ENCODE results near the gene TUT7.

DNA sequence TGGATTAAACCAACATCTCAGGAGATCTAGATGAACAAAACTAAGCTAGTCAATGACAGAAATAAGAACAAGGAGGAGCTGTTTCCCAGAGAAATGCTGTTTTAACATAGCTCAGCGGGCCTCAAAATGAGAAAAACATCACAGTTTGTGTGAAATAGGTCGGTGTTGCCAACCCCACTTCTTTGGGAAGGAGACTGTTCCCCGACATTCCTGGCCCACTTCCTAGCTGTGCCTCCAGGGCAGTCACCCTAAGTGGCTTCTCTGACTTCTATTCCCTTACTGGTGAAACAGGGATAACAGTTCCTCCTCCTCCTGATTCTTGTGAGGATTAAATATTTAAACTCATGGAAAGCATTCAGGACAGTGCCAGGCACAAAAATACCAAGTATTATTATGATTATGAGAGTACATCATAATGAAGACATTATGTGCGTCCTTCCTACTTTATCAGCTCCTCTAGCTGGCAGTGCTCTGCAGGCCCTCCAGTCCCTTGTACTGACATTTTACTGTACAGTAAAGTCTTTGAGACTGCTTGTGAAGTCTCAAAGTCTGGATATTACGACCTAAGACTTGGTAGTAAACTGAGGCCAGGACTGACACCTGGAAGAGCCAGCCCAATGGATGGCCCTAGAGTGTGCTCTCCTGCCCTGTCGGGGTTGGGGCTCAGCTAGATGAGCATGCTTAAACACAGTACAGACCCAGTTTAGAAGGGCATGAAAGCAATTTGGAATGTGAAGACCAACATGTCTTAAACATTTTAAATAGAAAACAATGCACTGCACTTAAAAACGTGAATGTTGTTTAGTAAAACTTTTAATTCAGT is 79.2 kb downstream of the TUT7 start:
- TF ChIP-seq, protein P1, sequence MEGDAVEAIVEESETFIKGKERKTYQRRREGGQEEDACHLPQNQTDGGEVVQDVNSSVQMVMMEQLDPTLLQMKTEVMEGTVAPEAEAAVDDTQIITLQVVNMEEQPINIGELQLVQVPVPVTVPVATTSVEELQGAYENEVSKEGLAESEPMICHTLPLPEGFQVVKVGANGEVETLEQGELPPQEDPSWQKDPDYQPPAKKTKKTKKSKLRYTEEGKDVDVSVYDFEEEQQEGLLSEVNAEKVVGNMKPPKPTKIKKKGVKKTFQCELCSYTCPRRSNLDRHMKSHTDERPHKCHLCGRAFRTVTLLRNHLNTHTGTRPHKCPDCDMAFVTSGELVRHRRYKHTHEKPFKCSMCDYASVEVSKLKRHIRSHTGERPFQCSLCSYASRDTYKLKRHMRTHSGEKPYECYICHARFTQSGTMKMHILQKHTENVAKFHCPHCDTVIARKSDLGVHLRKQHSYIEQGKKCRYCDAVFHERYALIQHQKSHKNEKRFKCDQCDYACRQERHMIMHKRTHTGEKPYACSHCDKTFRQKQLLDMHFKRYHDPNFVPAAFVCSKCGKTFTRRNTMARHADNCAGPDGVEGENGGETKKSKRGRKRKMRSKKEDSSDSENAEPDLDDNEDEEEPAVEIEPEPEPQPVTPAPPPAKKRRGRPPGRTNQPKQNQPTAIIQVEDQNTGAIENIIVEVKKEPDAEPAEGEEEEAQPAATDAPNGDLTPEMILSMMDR (IDR thresholded peaks at IDR 0.05), result no peak
- no peak for TF ChIP-seq POLR2A (IDR thresholded peaks at IDR 0.05)
